Epidermal melanocyte (primary cell): ENCODE data around the gene MS4A8.

Source experiments
- DNase-seq: peaks from one replicate; pipeline ENCODE4 v3.0.0; 2011; ENCODE audit warnings: low spot score; ENCODE audit not compliant: insufficient read length

The MS4A8 gene

GRCh38 chr11:60762851-60763691 is 63.7 kb downstream of the MS4A8 start:
- no peak for DNase-seq

DNA sequence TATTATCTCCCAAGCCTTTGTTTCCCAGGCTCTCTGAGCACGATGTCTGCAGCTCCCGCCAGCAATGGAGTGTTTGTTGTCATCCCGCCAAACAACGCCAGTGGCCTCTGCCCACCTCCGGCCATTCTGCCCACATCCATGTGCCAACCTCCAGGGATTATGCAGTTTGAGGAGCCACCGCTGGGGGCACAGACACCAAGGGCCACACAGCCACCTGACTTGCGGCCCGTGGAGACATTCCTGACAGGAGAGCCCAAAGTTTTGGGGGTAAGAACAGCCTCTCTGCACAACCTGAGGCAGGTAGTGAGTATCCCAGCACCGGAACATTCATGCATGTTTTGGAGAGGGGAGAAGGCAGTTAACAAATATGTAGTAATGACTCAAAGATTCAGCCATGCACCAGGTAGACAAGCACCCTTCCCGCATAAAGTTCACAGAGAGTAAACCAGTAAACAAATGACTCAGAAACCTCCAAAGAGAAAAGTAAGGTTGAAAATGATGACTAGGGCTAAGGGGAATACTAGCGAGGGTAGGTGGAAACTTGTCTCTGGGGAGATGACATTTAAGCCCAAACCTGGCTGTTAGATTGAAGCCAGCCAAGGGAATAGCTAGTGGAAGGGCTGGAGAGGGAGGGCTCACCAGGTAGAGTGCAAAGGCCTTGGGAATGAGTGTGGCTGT is 64.4 kb downstream of the MS4A8 start:
- DNase-seq, result no peak

GRCh38 chr11:60764879-60765278 is 65.5 kb downstream of the MS4A8 start:
- DNase-seq, result no peak

GRCh38 chr11:60765355-60765754 is 65.9 kb downstream of the MS4A8 start:
- DNase-seq, result no peak
